HK-2 (cell line): ENCODE measurements around the gene KIF4A.
A peak's percentile ranks its signal among the peaks of the same experiment; 100 is the strongest.

Experiments
- DNase-seq: peaks from one replicate; pipeline ENCODE4 v3.0.0-alpha.2; 2018; ENCODE audit not compliant: unreplicated experiment

The KIF4A gene

GRCh38 chrX:70402721-70403120 lies 112.8 kb downstream of the KIF4A start:
- DNase-seq: no peak

GRCh38 chrX:70405003-70405402 lies 115.1 kb downstream of the KIF4A start:
- DNase-seq: no peak

- DNase-seq: no peak
Observed at GRCh38 chrX:70410921-70411320, 121.0 kb downstream of the KIF4A start.

- no peak for DNase-seq
Observed at GRCh38 chrX:70411475-70411874, 121.6 kb downstream of the KIF4A start.

GRCh38 chrX:70421618-70422017 lies 131.7 kb downstream of the KIF4A start:
- no peak for DNase-seq

GRCh38 chrX:70422851-70423341 lies 133.0 kb downstream of the KIF4A start, which contains the start of gene GDPD2:
TSS of gene GDPD2 (plus strand) at chrX:70423314. CDS start at chrX:70424985, 1,671 bp downstream.
- DNase-seq: peak; percentile 35

GRCh38 chrX:70423936-70424675 lies 134.2 kb downstream of the KIF4A start:
- no peak for DNase-seq

GRCh38 chrX:70424801-70425200 lies 134.9 kb downstream of the KIF4A start:
- no peak for DNase-seq

- DNase-seq: no peak
Observed at GRCh38 chrX:70426286-70427278, 136.7 kb downstream of the KIF4A start.

GRCh38 chrX:70427365-70427764 lies 137.5 kb downstream of the KIF4A start:
- no peak for DNase-seq

GRCh38 chrX:70429759-70430158 lies 139.9 kb downstream of the KIF4A start:
- no peak for DNase-seq

GRCh38 chrX:70432936-70433847 lies 143.3 kb downstream of the KIF4A start:
- no peak for DNase-seq

GRCh38 chrX:70433848-70434351 lies 144.0 kb downstream of the KIF4A start:
- peak; percentile 72 for DNase-seq

GRCh38 chrX:70434352-70434866 lies 144.5 kb downstream of the KIF4A start:
- DNase-seq: peak; percentile 87

GRCh38 chrX:70434914-70435586 lies 145.1 kb downstream of the KIF4A start:
- no peak for DNase-seq

GRCh38 chrX:70436343-70436742 lies 146.4 kb downstream of the KIF4A start:
- no peak for DNase-seq

- no peak for DNase-seq
Observed at GRCh38 chrX:70437011-70437410, 147.1 kb downstream of the KIF4A start.

GRCh38 chrX:70437921-70438665 lies 148.2 kb downstream of the KIF4A start:
- no peak for DNase-seq

- no peak for DNase-seq
Observed at GRCh38 chrX:70439016-70439415, 149.1 kb downstream of the KIF4A start.

- DNase-seq: no peak
Observed at GRCh38 chrX:70442224-70442623, 152.3 kb downstream of the KIF4A start.
